Keratinocyte (primary cell): ENCODE data around the gene IQSEC2.

ENCODE experiments used
- EZH2 ChIP-seq: IDR thresholded peaks from one replicate; pipeline ENCODE4 v1.6.1; 2012; ENCODE audit warnings: inconsistent platforms, mild to moderate bottlenecking, low read length, moderate library complexity
- TF ChIP-seq, protein P1 (sequence below), 3 experiments: IDR thresholded peaks in 1 of 3; conservative IDR thresholded peaks in 1 of 3; optimal IDR thresholded peaks in 1 of 3; 2 replicates in 2 of 3; 3 replicates in 1 of 3; pipeline versions ENCODE3 to v1.5.1; 2011; ENCODE audit warnings: low read length in 3 of 3, mild to moderate bottlenecking in 3 of 3, moderate library complexity in 2 of 3, control low read depth in 1 of 3, inconsistent platforms in 1 of 3; ENCODE audit not compliant: insufficient read depth in 2 of 3; ENCODE audit errors: extremely low read depth in 1 of 3

DNA sequence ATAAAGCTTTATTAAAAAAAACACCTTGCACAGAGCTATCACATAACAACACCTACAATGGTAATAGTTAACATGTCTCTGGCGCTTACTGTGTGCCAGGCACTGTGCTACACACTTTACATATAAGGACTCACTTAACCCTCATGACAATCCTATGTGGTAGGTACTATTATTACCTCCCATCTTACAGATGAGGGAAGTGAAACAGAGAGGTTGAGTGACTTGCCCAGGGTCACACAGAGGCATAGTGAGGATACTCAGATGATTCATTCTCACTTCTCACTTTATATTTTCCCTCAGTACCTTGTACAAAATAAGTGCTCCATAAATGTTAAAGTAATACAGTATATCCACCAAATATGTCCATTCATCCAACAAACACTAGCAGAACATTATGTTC lies 43.4 kb upstream of the IQSEC2 start:
- TF ChIP-seq, protein P1, sequence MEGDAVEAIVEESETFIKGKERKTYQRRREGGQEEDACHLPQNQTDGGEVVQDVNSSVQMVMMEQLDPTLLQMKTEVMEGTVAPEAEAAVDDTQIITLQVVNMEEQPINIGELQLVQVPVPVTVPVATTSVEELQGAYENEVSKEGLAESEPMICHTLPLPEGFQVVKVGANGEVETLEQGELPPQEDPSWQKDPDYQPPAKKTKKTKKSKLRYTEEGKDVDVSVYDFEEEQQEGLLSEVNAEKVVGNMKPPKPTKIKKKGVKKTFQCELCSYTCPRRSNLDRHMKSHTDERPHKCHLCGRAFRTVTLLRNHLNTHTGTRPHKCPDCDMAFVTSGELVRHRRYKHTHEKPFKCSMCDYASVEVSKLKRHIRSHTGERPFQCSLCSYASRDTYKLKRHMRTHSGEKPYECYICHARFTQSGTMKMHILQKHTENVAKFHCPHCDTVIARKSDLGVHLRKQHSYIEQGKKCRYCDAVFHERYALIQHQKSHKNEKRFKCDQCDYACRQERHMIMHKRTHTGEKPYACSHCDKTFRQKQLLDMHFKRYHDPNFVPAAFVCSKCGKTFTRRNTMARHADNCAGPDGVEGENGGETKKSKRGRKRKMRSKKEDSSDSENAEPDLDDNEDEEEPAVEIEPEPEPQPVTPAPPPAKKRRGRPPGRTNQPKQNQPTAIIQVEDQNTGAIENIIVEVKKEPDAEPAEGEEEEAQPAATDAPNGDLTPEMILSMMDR (optimal IDR thresholded peaks at IDR 0.05 in 1 of 3, IDR thresholded peaks at IDR 0.05 in 1 of 3, conservative IDR thresholded peaks at IDR 0.05 in 1 of 3; ENCODE audit: extremely low read depth in 1 of 3, insufficient read depth in 2 of 3, low read length in 3 of 3) = no peak
- no peak for TF ChIP-seq EZH2
